ENCODE measurements around the gene LIN52. TPM values are rescaled to one million over a fixed set of nuclear protein-coding genes. Genes with fewer than 3 reads are reported as not detected.

LIN52 gene
- total and polyA plus RNA-seq, 2 donors (not counting 3 experiments of a cell fraction or from before 2014, with no cell fraction given) = 6.6 to 9.7 TPM

GRCh38 chr14:74089251-74090020 lies 4.7 kb downstream of the LIN52 start:
- intact Hi-C loops (cut with micrococcal nuclease) (no loop called here), dilution Hi-C loops (cut with MboI; ENCODE audit: extremely low pct_ligation_motif_present, low sequenced_read_pairs) (no loop called here)
- no peaks in the 10 kb centered on the region for H3K79me2 ChIP-seq (ENCODE audit: control insufficient read depth, insufficient read depth, low read length)
- H3K4me2 ChIP-seq (ENCODE audit: insufficient read depth, low read length) = no peak overlapping the region
- no peaks in the 10 kb centered on the region for H3K9me1 ChIP-seq (replicated peaks; ENCODE audit: control insufficient read depth, extremely low read depth, insufficient read depth, low read length)
- DNase-seq (ENCODE audit: low read depth, low spot score) = no peak
- no peak overlapping the region for H3K9ac ChIP-seq (replicated peaks; ENCODE audit: extremely low read depth, insufficient read depth, low read length)
- no peak overlapping the region for H2AFZ ChIP-seq (ENCODE audit: low read depth, low read length)
- CTCF ChIA-PET = no interaction called here
- no peak overlapping the region for H3K4me3 ChIP-seq (replicated peaks in 1 of 3; ENCODE audit: insufficient read depth in 1 of 3, low read depth in 1 of 3, low read length in 3 of 3)
- H4K20me1 ChIP-seq (replicated peaks; ENCODE audit: control insufficient read depth, extremely low read depth, insufficient read depth, low read length) = no peaks in the 10 kb centered on the region
- no peak overlapping the region for H3K27ac ChIP-seq (ENCODE audit: insufficient read depth, low read depth, low read length)
- POLR2A ChIA-PET = no interaction called here
- no TSS peak for BruUV-seq (replicated peaks)
- TF ChIP-seq MYC (IDR thresholded peaks at IDR 0.05; ENCODE audit: low read depth, low read length) = no peak
- no peak for TF ChIP-seq POLR2AphosphoS5 (IDR thresholded peaks at IDR 0.05; ENCODE audit: insufficient read depth, low read depth, low read length)
- no peak for TF ChIP-seq GATA2 (IDR thresholded peaks at IDR 0.05; ENCODE audit: insufficient read depth, insufficient read length, low read depth, low read length)
- TF ChIP-seq POLR2A (IDR thresholded peaks at IDR 0.05; ENCODE audit: low read depth, low read length) = no peak
- TF ChIP-seq EZH2 (IDR thresholded peaks at IDR 0.05; ENCODE audit: borderline replicate concordance, low read depth, low read length, severe bottlenecking) = no peak
- no peak for TF ChIP-seq FOS (IDR thresholded peaks at IDR 0.05; ENCODE audit: borderline replicate concordance, insufficient read depth, low read length)
- no peak for TF ChIP-seq MAX (IDR thresholded peaks at IDR 0.05; ENCODE audit: insufficient read depth, insufficient read length)
- no peak for TF ChIP-seq JUN (IDR thresholded peaks at IDR 0.05; ENCODE audit: borderline replicate concordance, insufficient read depth, insufficient read length, low read depth)
- no peak for TF ChIP-seq CTCF (IDR thresholded peaks at IDR 0.05; ENCODE audit: extremely low read depth in 1 of 2, insufficient read depth in 1 of 2, low read depth in 1 of 2, low read length in 2 of 2)
- no peaks in the 10 kb centered on the region for H3K9me3 ChIP-seq (replicated peaks; ENCODE audit: control insufficient read depth, insufficient read depth, low read length)
- H3K4me1 ChIP-seq (ENCODE audit: control insufficient read depth, extremely low read depth, insufficient read depth, low read length) = peaks cover 7% of the 10 kb centered on the region
- H3K36me3 ChIP-seq (ENCODE audit: control insufficient read depth in 2 of 2, extremely low read depth in 1 of 2, insufficient read depth in 2 of 2, low read length in 2 of 2) = peaks cover 0 to 3% of the 10 kb centered on the region in 2 experiments
- H3K27me3 ChIP-seq (ENCODE audit: control insufficient read depth in 2 of 2, insufficient read depth in 2 of 2, low read length in 2 of 2) = no peaks in the 10 kb centered on the region
- no peak for FAIRE-seq

Data from endothelial cell of umbilical vein (primary cell).